GDM1 (cell line): Measurements from ENCODE around the gene VTI1B.

Experiments
- DNase-seq: peaks from one replicate; lab custom pipeline; 2025; lab: John Stamatoyannopoulos, UW

VTI1B gene

GRCh38 chr14:67679006-67679405, 4.6 kb upstream of the VTI1B start:
- DNase-seq: no peak

- DNase-seq: no peak
Measured at GRCh38 chr14:67675219-67675582, 769 bp upstream of the VTI1B start.

GRCh38 chr14:67674139-67674479, 323 bp downstream of the VTI1B start:
- peak; percentile 11 for DNase-seq

GRCh38 chr14:67673451-67673850, 981 bp downstream of the VTI1B start:
- DNase-seq: no peak

GRCh38 chr14:67668559-67668958, 5.9 kb downstream of the VTI1B start:
- DNase-seq: no peak

GRCh38 chr14:67666750-67667449, 7.5 kb downstream of the VTI1B start:
- peak; percentile 32 for DNase-seq

- DNase-seq: no peak
Measured at GRCh38 chr14:67665868-67666267, 8.6 kb downstream of the VTI1B start.

- DNase-seq: no peak
Measured at GRCh38 chr14:67663633-67664032, 10.8 kb downstream of the VTI1B start.

GRCh38 chr14:67653651-67654280, 20.7 kb downstream of the VTI1B start:
- no peak for DNase-seq

- no peak for DNase-seq
Measured at GRCh38 chr14:67652189-67652588, 22.2 kb downstream of the VTI1B start.

GRCh38 chr14:67650694-67651093, 23.7 kb downstream of the VTI1B start:
- DNase-seq: no peak

- DNase-seq: no peak
Measured at GRCh38 chr14:67650151-67650550, 24.3 kb downstream of the VTI1B start.

- no peak for DNase-seq
Measured at GRCh38 chr14:67646131-67646530, 28.3 kb downstream of the VTI1B start.

GRCh38 chr14:67645414-67645813, 29.0 kb downstream of the VTI1B start:
- no peak for DNase-seq

GRCh38 chr14:67644428-67644827, 30.0 kb downstream of the VTI1B start:
- no peak for DNase-seq

- DNase-seq: no peak
Measured at GRCh38 chr14:67643713-67644112, 30.7 kb downstream of the VTI1B start.

GRCh38 chr14:67641902-67642749, 32.3 kb downstream of the VTI1B start:
- no peak for DNase-seq

- no peak for DNase-seq
Measured at GRCh38 chr14:67641480-67641879, 33.0 kb downstream of the VTI1B start.

- no peak for DNase-seq
Measured at GRCh38 chr14:67638642-67639041, 35.8 kb downstream of the VTI1B start.

GRCh38 chr14:67636361-67636919, 38.0 kb downstream of the VTI1B start:
- DNase-seq: no peak

- no peak for DNase-seq
Measured at GRCh38 chr14:67633451-67634147, 40.8 kb downstream of the VTI1B start.

- DNase-seq: no peak
Measured at GRCh38 chr14:67630938-67631337, 43.5 kb downstream of the VTI1B start.
